Skeletal muscle tissue (tissue), 5 donors: Measurements from ENCODE around the gene NPIPA7. TPM values are rescaled to one million over a fixed set of nuclear protein-coding genes. Genes with fewer than 3 reads are reported as not detected.
"Not testable (repeated sequence)": the region's sequence is repeated elsewhere in the genome, so short reads cannot be mapped to it uniquely, and the experiment has no call there.

Experiments
- H3K27ac ChIP-seq: one replicate; pipeline ENCODE4 v1.7.0; 2013; ENCODE audit warnings: mild to moderate bottlenecking, low read depth, low read length, inconsistent platforms
- H3K27me3 ChIP-seq, 3 donors: one replicate each; pipeline ENCODE4 v1.7.0; 2013; ENCODE audit warnings: low read length in 3 of 3; ENCODE audit not compliant: control insufficient read depth in 3 of 3, insufficient read depth in 3 of 3
- H3K36me3 ChIP-seq, 3 donors: one replicate each; pipeline ENCODE4 v1.7.0; 2013; ENCODE audit warnings: low read length in 3 of 3; ENCODE audit not compliant: control insufficient read depth in 3 of 3, insufficient read depth in 3 of 3
- H3K4me1 ChIP-seq, 3 donors: one replicate each; pipeline ENCODE4 v1.7.0; 2013; ENCODE audit warnings: low read length in 3 of 3, mild to moderate bottlenecking in 3 of 3; ENCODE audit not compliant: control insufficient read depth in 3 of 3, insufficient read depth in 3 of 3
- H3K4me3 ChIP-seq, 3 donors: one replicate each; pipeline ENCODE4 v1.7.0; 2013; ENCODE audit warnings: low read length in 3 of 3
- H3K9ac ChIP-seq, 3 donors: one replicate each; pipeline ENCODE4 v1.7.0; 2013; ENCODE audit warnings: low read length in 3 of 3, mild to moderate bottlenecking in 3 of 3, moderate library complexity in 2 of 3, low read depth in 1 of 3
- H3K9me3 ChIP-seq, 3 donors: one replicate each; pipeline ENCODE4 v1.7.0; 2013; ENCODE audit warnings: low read length in 3 of 3; ENCODE audit not compliant: control insufficient read depth in 3 of 3
- small RNA-seq: library from RNA; depleted of rRNA; stranded (forward); fragments of <200 nt; gene quantifications from one replicate; pipeline ENCODE3, GENCODE V24; 2014
- total RNA-seq: library from RNA; depleted of rRNA; stranded (reverse); fragments of >200 nt; gene quantifications from one replicate; pipeline ENCODE4 v1.2.3, GENCODE V29; 2014
- donor health status: Osteomylitis.

The NPIPA7 gene
- total RNA-seq, 1 donor from 2014 or later = 2.1 TPM

GRCh38 chr16:16417914-16418544 is 39.1 kb downstream of the NPIPA7 start:
- H3K27ac ChIP-seq, H3K4me3 ChIP-seq, H3K9ac ChIP-seq, H3K27me3 ChIP-seq, H3K36me3 ChIP-seq, H3K9me3 ChIP-seq, H3K4me1 ChIP-seq: not testable (repeated sequence)

DNA sequence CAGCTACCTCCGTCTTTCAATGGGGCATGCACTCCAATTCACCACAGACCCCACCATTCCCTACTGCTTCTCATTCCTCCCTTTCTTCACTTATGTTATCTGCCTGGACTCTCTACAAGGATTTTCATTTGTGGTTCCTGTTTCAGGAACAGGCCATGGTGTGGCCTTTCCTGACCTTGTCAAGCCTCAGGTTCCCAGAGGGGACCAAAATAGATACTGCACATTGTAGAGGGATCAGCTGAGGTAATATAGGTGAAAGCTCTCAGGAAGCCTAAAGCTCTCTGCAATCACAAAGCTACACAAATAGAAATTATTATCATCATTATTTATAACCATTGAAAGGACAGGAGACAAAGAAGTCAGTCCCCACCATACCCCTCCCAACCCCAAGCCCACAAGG is 41.6 kb downstream of the NPIPA7 start:
- H3K36me3 ChIP-seq, H3K9me3 ChIP-seq, H3K9ac ChIP-seq, H3K4me3 ChIP-seq, H3K27me3 ChIP-seq, H3K27ac ChIP-seq, H3K4me1 ChIP-seq: not testable (repeated sequence)

GRCh38 chr16:16425146-16425545 is 46.2 kb downstream of the NPIPA7 start:
- H3K9me3 ChIP-seq, H3K4me3 ChIP-seq, H3K36me3 ChIP-seq, H3K27ac ChIP-seq, H3K27me3 ChIP-seq, H3K9ac ChIP-seq, H3K4me1 ChIP-seq: not testable (repeated sequence)

DNA sequence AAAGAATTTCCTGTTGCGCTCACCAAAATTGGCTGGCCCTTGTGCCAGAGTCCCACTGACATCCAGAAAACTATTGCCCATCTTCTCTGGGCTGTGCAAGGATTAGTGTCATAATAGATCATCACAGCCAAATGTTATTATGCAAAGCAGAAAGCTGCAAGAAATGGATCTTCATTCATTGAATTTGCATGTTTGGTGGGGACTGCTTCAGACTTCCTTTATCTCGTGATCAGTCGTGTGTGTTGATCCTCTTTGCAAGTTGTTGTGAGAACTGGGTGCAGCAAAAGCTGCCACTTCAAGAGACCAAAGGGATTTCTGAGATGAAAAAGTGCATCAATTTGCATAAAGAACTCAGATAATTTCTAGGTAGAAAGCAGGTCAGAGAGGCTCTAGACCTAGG is 52.2 kb downstream of the NPIPA7 start:
- not testable (repeated sequence) for H3K36me3 ChIP-seq, H3K9ac ChIP-seq, H3K4me1 ChIP-seq, H3K4me3 ChIP-seq, H3K9me3 ChIP-seq, H3K27me3 ChIP-seq, H3K27ac ChIP-seq

DNA sequence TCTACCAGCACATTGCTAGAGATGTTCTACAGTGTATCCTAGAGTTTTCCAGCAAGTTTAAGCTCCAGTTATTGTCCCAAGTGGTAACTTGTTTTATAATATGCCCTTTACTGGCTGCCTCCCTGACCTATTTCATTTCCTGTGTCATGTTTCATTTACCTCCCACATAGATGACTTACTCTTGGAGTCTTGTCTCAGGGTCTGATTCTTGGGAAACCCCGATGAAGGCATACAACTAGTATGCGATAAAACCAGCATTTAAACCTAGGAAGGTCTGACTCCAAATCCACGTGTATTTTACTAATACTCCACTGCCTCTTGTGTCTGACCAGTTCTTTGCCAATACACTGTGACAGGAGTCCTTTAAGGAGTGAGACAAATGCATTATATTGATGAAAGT is 55.8 kb downstream of the NPIPA7 start:
- H3K4me3 ChIP-seq, H3K27me3 ChIP-seq, H3K9ac ChIP-seq, H3K36me3 ChIP-seq, H3K4me1 ChIP-seq, H3K27ac ChIP-seq, H3K9me3 ChIP-seq: not testable (repeated sequence)

DNA sequence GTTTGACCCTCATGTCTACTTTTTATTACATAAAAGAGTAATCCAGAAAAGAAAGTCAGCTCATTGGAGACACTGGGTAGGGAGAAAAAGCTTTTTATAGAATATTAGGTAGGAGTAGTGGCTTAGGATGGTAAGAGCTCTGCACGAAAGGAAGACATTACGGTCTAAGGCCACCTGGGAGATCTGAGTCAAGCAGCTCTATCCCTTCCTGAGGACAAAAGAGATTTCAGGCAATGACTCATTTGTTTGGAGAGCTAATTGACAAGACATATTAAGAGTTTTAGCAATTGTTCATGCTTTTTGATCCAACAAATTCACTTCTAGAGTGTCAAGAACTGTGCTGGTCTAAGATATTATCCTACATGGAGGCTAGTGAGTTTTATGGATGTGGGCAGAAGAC is 62.5 kb downstream of the NPIPA7 start:
- H3K27ac ChIP-seq = not testable (repeated sequence)

More for the DNA sequence above, 62.5 kb downstream of the NPIPA7 start:
- not testable (repeated sequence) for H3K27me3 ChIP-seq, H3K9me3 ChIP-seq, H3K36me3 ChIP-seq, H3K4me1 ChIP-seq, H3K9ac ChIP-seq, H3K4me3 ChIP-seq

Small RNA genes lying within 50 kb of the gene (small RNA-seq; reads per million reads assigned to genes)
- not detected for gene AC138969.3
- not detected for gene MIR6511A3
- not detected for gene MIR6770-2

Other genes starting within 250 kb of the NPIPA7 start
- 1.6 TPM for gene ABCC6, start 155.6 kb upstream of the NPIPA7 start, total RNA-seq
- gene NOMO3, start 146.6 kb upstream of the NPIPA7 start, total RNA-seq = 40.2 TPM